HG02870 (cell line): ENCODE measurements around the gene CHRD.
"Not testable (repeated sequence)": the region's sequence is repeated elsewhere in the genome, so short reads cannot be mapped to it uniquely, and the experiment has no call there.

Experiments used
- ATAC-seq: cut with Tn5 transposase; IDR thresholded peaks from one replicate; pipeline ENCODE4 v1.9.1; 2021; ENCODE audit warnings: mild to moderate bottlenecking, moderate library complexity; ENCODE audit not compliant: unreplicated experiment

The CHRD gene

GRCh38 chr3:184409946-184410500, 30.2 kb downstream of the CHRD start:
- ATAC-seq = no peak

DNA sequence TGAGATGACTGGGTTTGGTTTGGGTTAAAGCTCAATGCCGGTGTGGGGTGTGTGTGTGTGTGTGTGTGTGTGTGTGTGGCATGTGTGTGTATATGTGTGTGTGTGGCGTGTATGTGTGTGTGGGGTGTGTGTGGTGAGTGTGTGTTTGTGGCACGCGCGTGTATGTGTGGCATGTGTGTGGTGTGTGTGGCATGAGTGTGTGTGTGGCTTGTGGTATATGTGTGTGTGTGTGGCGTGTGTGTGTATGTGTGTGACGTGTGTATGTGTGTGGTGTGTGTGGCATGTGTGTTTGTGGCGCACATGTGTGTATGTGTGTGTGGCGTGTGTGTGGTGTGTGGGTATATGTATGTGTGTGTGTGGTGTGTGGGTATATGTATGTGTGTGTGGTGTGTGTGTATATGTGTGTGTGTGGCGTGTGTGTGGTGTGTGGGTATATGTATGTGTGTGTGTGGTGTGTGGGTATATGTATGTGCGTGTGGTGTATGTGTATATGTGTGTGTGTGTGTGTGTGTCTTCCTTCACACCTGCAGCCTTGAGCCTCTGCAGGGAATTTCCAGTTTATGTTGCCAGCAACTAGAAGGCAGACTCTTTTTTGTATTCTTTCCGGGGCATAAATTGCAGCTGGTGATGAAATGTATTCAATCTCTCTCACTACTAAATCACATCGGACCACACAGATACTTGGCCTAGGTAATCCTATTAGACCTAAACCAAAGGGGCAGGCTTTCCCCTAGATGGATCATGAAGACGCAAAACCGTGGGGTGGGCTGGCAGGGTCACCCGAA, 34.8 kb downstream of the CHRD start:
- no peak for ATAC-seq

DNA sequence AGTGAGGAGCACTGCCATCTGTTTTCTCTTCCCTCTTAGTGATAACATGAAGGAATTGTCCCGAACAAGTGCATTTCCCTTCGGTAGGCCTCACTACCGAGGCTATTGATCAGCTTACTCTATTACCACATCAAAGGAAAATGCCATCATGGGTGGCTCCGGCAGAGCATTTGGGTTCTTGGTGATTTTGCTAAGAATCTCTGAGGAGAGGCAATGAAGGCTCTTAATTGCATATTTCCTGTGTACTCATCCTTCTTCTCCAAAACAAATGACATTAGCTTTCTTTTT, 35.3 kb downstream of the CHRD start:
- no peak for ATAC-seq

- ATAC-seq = peak; percentile 51
Measured at GRCh38 chr3:184417619-184418327, 37.9 kb downstream of the CHRD start.

DNA sequence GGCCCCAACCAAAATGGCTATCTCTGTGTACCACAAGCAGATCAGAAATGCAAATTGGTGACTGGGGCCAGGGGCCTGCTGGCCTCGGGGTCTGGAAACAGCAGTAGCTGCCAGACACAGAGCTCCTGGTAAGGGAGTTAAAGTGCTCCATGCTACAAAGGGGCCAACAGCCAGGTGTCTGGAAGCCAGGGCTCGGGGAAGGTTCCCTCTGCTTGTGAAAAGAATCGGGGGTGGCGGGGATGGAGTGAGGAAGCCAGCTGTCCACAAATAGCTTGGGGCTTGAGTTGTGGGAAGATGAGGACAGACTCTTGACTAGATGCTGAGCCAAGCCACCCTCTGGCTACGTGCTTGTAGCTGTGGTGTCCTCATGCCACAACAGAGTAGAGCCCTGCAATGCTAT, 39.3 kb downstream of the CHRD start:
- ATAC-seq = no peak

GRCh38 chr3:184423561-184423960, 43.7 kb downstream of the CHRD start:
- ATAC-seq = no peak

- ATAC-seq = no peak
Measured at GRCh38 chr3:184426691-184427141, 46.9 kb downstream of the CHRD start.

- ATAC-seq = no peak
Measured at GRCh38 chr3:184428561-184429175, 48.8 kb downstream of the CHRD start.

DNA sequence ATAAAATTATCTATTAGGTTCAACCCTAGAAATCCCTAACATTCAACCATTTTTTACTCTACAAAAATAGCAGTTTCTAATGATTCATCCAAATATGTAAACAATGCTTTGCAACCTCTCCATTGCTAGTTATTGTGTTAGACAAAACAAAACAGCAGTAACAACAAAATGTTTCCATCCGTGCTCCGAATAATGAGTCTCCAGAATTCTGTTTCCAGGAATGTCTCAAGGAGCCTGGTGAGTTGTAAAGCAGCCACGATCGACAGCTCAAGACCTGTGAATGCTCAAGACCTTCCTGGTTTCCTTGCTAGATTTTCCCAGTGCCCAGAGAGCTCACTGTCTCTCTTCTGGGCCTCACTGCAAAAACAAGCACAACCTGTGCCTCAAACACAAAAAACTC, 49.9 kb downstream of the CHRD start:
- ATAC-seq = no peak

- ATAC-seq = no peak
Measured at GRCh38 chr3:184430940-184431339, 51.1 kb downstream of the CHRD start.

GRCh38 chr3:184433178-184433577, 53.3 kb downstream of the CHRD start:
- ATAC-seq = not testable (repeated sequence)

DNA sequence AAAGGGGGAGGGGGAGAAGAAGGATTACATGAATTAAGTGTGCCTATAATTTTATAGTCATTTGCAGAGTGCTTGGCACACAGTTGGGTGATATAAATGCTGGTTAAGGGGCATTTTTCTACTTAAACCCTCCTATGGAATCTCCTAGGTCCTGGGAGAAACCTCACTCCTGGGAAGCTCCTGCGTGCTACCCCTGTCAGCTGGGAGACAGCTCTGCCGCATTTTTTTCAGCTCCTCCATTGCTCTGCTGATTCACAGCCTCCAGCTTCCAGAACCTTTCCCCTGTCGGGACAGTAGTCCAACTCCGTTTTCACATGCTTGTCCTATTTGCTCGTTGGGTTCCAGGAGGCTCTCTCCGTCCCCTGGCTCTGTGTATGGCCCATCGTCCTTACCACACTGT, 59.2 kb downstream of the CHRD start:
- ATAC-seq = no peak
